Measurements from ENCODE around the gene ARCN1.

The ARCN1 gene

GRCh38 chr11:118572061-118572980, at the start of gene ARCN1:
ARCN1 (plus strand) TSS chr11:118572409; CDS start chr11:118572548, 139 bp downstream.
- peak; percentile 85 for ATAC-seq
- no peak for TF ChIP-seq CSDC2 (CRISPR knock-in tag; IDR thresholded peaks at IDR 0.05)
- TF ChIP-seq CSRNP3 (CRISPR knock-in tag; IDR thresholded peaks at IDR 0.05), result no peak
- no peak for TF ChIP-seq ZNF565 (CRISPR knock-in tag; conservative IDR thresholded peaks at IDR 0.05; ENCODE audit: low read depth)
- no peak for TF ChIP-seq ISL1 (CRISPR knock-in tag; IDR thresholded peaks at IDR 0.05)
- no peak for TF ChIP-seq POU6F1 (CRISPR knock-in tag; IDR thresholded peaks at IDR 0.05; ENCODE audit: borderline replicate concordance, low read depth)
- no peak for TF ChIP-seq SNAI2 (CRISPR knock-in tag; IDR thresholded peaks at IDR 0.05)
- TF ChIP-seq BACH2 (CRISPR knock-in tag; IDR thresholded peaks at IDR 0.05; ENCODE audit: borderline replicate concordance), result no peak
- TF ChIP-seq ZNF70 (CRISPR knock-in tag; IDR thresholded peaks at IDR 0.05), result no peak
- no peak for TF ChIP-seq ZFP30 (CRISPR knock-in tag; IDR thresholded peaks at IDR 0.05)

GRCh38 chr11:118522571-118523072, 49.6 kb upstream of the ARCN1 start:
- peak; percentile 87 for ATAC-seq
- no peak for TF ChIP-seq POU6F1 (CRISPR knock-in tag; IDR thresholded peaks at IDR 0.05; ENCODE audit: borderline replicate concordance, low read depth)
- TF ChIP-seq ZNF565 (CRISPR knock-in tag; conservative IDR thresholded peaks at IDR 0.05; ENCODE audit: low read depth), result no peak
- TF ChIP-seq ZFP3 (CRISPR knock-in tag; IDR thresholded peaks at IDR 0.05), result no peak

- TF ChIP-seq CREB5 (CRISPR knock-in tag; IDR thresholded peaks at IDR 0.05; ENCODE audit: low read depth) (no peak), GLIS3 (CRISPR knock-in tag; IDR thresholded peaks at IDR 0.05) (no peak), CSDC2 (CRISPR knock-in tag; IDR thresholded peaks at IDR 0.05) (no peak), POU6F1 (CRISPR knock-in tag; IDR thresholded peaks at IDR 0.05; ENCODE audit: borderline replicate concordance, low read depth) (no peak)
- no peak for ATAC-seq
Measured at GRCh38 chr11:118524356-118524755, 47.9 kb upstream of the ARCN1 start.

GRCh38 chr11:118524757-118525470, 47.3 kb upstream of the ARCN1 start:
- TF ChIP-seq TCF4 (CRISPR knock-in tag; IDR thresholded peaks at IDR 0.05; ENCODE audit: borderline replicate concordance) (no peak), ESRRG (CRISPR knock-in tag; IDR thresholded peaks at IDR 0.05) (no peak), ZC3H10 (CRISPR knock-in tag; IDR thresholded peaks at IDR 0.05) (no peak), SNAI2 (CRISPR knock-in tag; IDR thresholded peaks at IDR 0.05) (no peak), PATZ1 (CRISPR knock-in tag; IDR thresholded peaks at IDR 0.05; ENCODE audit: borderline replicate concordance) (no peak), PPARA (CRISPR knock-in tag; IDR thresholded peaks at IDR 0.05; ENCODE audit: borderline replicate concordance) (no peak)

More at GRCh38 chr11:118524757-118525470, 47.3 kb upstream of the ARCN1 start:
- ATAC-seq, result no peak
